Central memory CD8-positive, alpha-beta T cell (primary cell): Measurements from ENCODE around the gene DHRS4L2.
"Not testable (repeated sequence)": the region's sequence is repeated elsewhere in the genome, so short reads cannot be mapped to it uniquely, and the experiment has no call there.

Experiments
- ATAC-seq: fragments of 150-1000 bp; cut with Tn5 transposase; replicated peaks from 2 replicates; pipeline ENCODE4 v1.10.0; 2022; ENCODE audit warnings: mild to moderate bottlenecking, moderate FRiP score, moderate number of reproducible peaks; ENCODE audit not compliant: poor library complexity, severe bottlenecking; ENCODE audit errors: extremely low read depth
- DNase-seq, 2 donors: peaks; one replicate each; pipeline ENCODE4 v3.0.0; 2021; ENCODE audit warnings: low spot score in 2 of 2
- H3K27ac Mint-ChIP-seq: one replicate; pipeline ENCODE4 v1.8.0; 2022; ENCODE audit warnings: low read depth, mild to moderate bottlenecking, moderate library complexity, mixed read lengths
- H3K27me3 Mint-ChIP-seq: one replicate; pipeline ENCODE4 v1.8.0; 2022; ENCODE audit warnings: mixed read lengths
- H3K36me3 Mint-ChIP-seq: one replicate; pipeline ENCODE4 v1.8.0; 2022; ENCODE audit warnings: mild to moderate bottlenecking, moderate library complexity, mixed read lengths; ENCODE audit not compliant: insufficient read depth
- H3K4me1 Mint-ChIP-seq: one replicate; pipeline ENCODE4 v1.8.0; 2022; ENCODE audit warnings: mixed read lengths
- H3K4me3 Mint-ChIP-seq: one replicate; pipeline ENCODE4 v1.8.0; 2022; ENCODE audit warnings: mild to moderate bottlenecking, moderate library complexity, mixed read lengths
- H3K9me3 Mint-ChIP-seq: one replicate; pipeline ENCODE4 v1.8.0; 2022; ENCODE audit warnings: mixed read lengths

The DHRS4L2 gene

GRCh38 chr14:24011051-24011450 lies 22.3 kb downstream of the DHRS4L2 start:
- Mint-ChIP-seq H3K9me3 (no peaks in the 10 kb centered on the region), H3K36me3 (peaks cover 2% of the 10 kb centered on the region), H3K4me1 (peaks cover 29% of the 10 kb centered on the region), H3K27ac (peak overlapping the region; percentile 74), H3K27me3 (no peaks in the 10 kb centered on the region), H3K4me3 (no peak overlapping the region)
- no peak for DNase-seq
- no peak for ATAC-seq

DNA sequence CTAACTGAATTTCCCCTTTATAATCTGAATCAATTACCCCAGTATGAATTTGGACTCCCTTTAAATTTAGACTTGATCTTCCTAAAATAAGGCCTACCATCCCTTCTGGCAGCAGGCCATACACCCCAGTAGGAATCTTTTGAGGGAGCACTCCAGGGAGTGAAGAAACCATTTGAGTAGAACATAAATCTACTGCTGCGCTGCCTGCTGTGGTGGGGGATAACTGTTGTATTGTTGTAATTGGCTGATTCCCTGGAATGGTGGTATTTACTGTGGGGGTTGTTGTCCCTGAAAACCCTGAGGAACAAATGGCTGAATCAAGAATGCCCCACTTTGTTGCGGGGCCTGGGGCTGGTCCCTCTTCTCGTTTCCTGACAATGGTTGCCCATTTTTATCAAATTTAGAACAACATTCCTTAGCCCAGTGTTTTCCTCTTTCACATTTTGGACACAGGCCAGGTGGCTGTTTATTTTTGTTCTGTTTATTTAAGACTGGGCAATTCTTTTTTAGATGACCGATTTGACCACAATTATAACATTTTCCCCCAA lies 24.1 kb downstream of the DHRS4L2 start:
- not testable (repeated sequence) for H3K4me3 Mint-ChIP-seq, DNase-seq, H3K9me3 Mint-ChIP-seq, H3K36me3 Mint-ChIP-seq, ATAC-seq, H3K27ac Mint-ChIP-seq
- peaks cover 27% of the 10 kb centered on the region for H3K4me1 Mint-ChIP-seq
- peaks cover 14% of the 10 kb centered on the region for H3K27me3 Mint-ChIP-seq

DNA sequence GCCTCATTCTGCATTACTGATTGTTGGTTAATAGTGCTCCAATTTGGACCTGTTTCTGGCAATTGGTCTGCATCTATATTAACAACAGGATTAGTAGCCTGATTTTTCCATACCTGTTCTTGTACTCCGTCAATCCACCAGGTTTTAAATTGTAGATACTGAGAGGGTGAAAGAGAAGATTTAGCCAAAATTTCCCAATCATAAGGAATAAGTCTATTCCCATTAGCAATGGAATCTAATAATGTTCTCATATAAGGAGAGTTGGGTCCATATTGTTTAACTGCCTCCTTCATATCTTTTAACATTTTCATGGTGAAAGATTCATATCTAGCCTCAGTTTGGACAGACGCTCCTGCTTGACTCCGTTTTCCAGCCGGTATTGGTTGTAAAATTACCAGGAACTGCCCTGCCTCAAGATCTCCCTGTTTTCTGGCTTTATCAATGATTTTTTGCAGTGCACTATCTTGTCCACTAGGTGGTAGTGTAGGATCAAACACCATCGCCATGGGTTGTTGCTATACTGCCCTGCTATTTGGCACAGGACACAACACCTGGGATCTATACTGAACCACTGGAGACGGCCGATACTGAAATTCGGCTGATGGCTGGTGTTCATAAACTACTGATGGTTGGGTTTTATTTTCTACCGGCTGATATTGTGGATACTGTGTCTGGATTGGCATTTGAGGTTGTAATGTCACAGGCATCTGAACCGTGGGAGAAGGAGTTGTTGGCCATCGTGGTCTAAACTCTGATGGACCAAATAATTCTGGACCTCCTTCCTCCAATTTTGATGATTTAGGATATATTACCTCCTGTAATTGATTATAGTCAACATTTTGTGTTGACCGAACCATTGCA lies 25.2 kb downstream of the DHRS4L2 start:
- DNase-seq (peak; percentile 23 to 54), ATAC-seq (peak; percentile 82)
- Mint-ChIP-seq H3K4me3 (no peak overlapping the region), H3K36me3 (peaks cover 2% of the 10 kb centered on the region), H3K4me1 (peaks cover 18% of the 10 kb centered on the region), H3K9me3 (no peaks in the 10 kb centered on the region), H3K27ac (no peak overlapping the region), H3K27me3 (peaks cover 14% of the 10 kb centered on the region)

GRCh38 chr14:24015745-24016144 lies 27.0 kb downstream of the DHRS4L2 start:
- not testable (repeated sequence) for H3K27ac Mint-ChIP-seq, H3K4me1 Mint-ChIP-seq, DNase-seq, H3K4me3 Mint-ChIP-seq, H3K9me3 Mint-ChIP-seq, ATAC-seq, H3K36me3 Mint-ChIP-seq
- H3K27me3 Mint-ChIP-seq = peaks cover 14% of the 10 kb centered on the region

- H3K27me3 Mint-ChIP-seq = peaks cover 14% of the 10 kb centered on the region
- not testable (repeated sequence) for H3K27ac Mint-ChIP-seq, H3K36me3 Mint-ChIP-seq, ATAC-seq, H3K4me3 Mint-ChIP-seq, DNase-seq, H3K9me3 Mint-ChIP-seq, H3K4me1 Mint-ChIP-seq
Observed at GRCh38 chr14:24018978-24019377, 30.2 kb downstream of the DHRS4L2 start.

DNA sequence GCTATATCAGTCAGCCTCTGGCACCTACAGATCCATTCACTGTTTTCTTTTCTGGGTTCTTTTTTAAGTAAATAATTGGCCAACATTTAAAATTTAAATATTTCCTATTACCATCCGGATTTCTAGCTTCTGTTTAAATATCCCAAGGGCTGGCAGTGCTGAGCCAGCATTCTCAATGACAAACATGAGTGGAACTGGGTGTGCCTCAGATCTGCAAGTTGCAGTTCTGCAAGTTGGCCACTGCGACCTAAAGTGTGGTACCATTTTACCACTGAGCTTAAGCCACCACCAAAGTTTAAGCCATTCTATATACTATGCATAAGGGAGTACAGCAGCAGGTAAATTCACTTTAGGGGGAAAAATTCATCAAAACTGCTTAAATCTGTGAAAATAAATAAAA lies 31.2 kb downstream of the DHRS4L2 start:
- not testable (repeated sequence) for H3K4me1 Mint-ChIP-seq, H3K9me3 Mint-ChIP-seq, H3K36me3 Mint-ChIP-seq, H3K27ac Mint-ChIP-seq, H3K4me3 Mint-ChIP-seq, DNase-seq
- H3K27me3 Mint-ChIP-seq = peaks cover 14% of the 10 kb centered on the region
- peak; percentile 67 for ATAC-seq

DNA sequence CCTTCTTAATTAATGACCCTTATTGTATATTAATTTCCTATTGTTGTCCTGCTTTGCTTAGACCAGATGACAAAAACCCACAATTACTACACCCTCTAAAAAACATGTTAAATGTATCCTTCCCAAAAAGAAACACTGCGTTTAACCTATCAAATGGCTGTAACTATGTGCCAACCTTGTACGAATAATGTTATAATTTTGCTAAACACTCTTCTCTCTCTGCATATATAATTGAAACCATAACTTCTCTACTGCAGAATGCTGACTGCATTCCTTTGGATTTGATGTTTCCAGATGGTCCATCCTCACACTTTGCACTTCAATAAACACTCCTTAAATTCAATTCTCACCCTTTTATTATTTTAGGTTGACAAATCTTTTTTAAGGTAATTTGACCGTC lies 31.8 kb downstream of the DHRS4L2 start:
- not testable (repeated sequence) for H3K27ac Mint-ChIP-seq, H3K4me1 Mint-ChIP-seq, H3K4me3 Mint-ChIP-seq, H3K9me3 Mint-ChIP-seq, H3K36me3 Mint-ChIP-seq, ATAC-seq, DNase-seq
- peaks cover 14% of the 10 kb centered on the region for H3K27me3 Mint-ChIP-seq

- peaks cover 13% of the 10 kb centered on the region for H3K27me3 Mint-ChIP-seq
- not testable (repeated sequence) for H3K27ac Mint-ChIP-seq, H3K9me3 Mint-ChIP-seq, ATAC-seq, H3K4me1 Mint-ChIP-seq, H3K36me3 Mint-ChIP-seq, DNase-seq, H3K4me3 Mint-ChIP-seq
Observed at GRCh38 chr14:24024939-24025418, 36.2 kb downstream of the DHRS4L2 start.

- H3K36me3 Mint-ChIP-seq, ATAC-seq, DNase-seq, H3K4me3 Mint-ChIP-seq, H3K9me3 Mint-ChIP-seq, H3K27ac Mint-ChIP-seq, H3K4me1 Mint-ChIP-seq: not testable (repeated sequence)
- peaks cover 13% of the 10 kb centered on the region for H3K27me3 Mint-ChIP-seq
Observed at GRCh38 chr14:24029687-24030086, 41.0 kb downstream of the DHRS4L2 start.

DNA sequence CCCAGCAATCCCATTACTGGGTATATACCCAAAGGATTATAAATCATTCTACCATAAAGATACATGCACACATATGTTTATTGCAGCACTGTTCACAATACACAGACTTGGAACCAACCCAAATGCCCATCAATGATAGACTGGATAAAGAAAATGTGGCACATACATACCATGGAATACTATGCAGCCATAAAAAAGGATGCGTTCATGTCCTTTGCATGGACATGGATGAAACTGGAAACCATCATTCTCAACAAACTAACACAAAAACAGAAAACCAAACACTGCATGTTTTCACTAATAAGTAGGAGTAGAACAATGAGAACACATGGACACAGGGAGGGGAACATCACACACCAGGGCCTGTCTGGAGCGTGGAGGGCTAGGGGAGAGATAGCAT lies 42.6 kb downstream of the DHRS4L2 start:
- not testable (repeated sequence) for H3K27ac Mint-ChIP-seq, H3K9me3 Mint-ChIP-seq, DNase-seq, H3K4me3 Mint-ChIP-seq, H3K4me1 Mint-ChIP-seq, ATAC-seq, H3K36me3 Mint-ChIP-seq
- H3K27me3 Mint-ChIP-seq = peaks cover 13% of the 10 kb centered on the region

- Mint-ChIP-seq H3K4me3 (no peak overlapping the region), H3K9me3 (no peaks in the 10 kb centered on the region), H3K27me3 (peaks cover 2% of the 10 kb centered on the region), H3K4me1 (peaks cover 8% of the 10 kb centered on the region), H3K36me3 (peaks cover 4% of the 10 kb centered on the region), H3K27ac (no peak overlapping the region)
- DNase-seq (no peak), ATAC-seq (no peak)
Observed at GRCh38 chr14:24032727-24033418, 44.1 kb downstream of the DHRS4L2 start.

- ATAC-seq, H3K4me1 Mint-ChIP-seq, H3K9me3 Mint-ChIP-seq, DNase-seq, H3K36me3 Mint-ChIP-seq, H3K27me3 Mint-ChIP-seq: not testable (repeated sequence)
- Mint-ChIP-seq H3K27ac (peak overlapping the region; percentile 84), H3K4me3 (peak overlapping the region; percentile 92)
Observed at GRCh38 chr14:24035769-24036168, 47.0 kb downstream of the DHRS4L2 start.
